ENCODE results near the gene AOC3. TPM values are rescaled to one million over a fixed set of nuclear protein-coding genes. Genes with fewer than 3 reads are reported as not detected.

AOC3 gene
- total and polyA plus RNA-seq, 2 of the 13 experiments (the other 11 are each of a cell fraction or from before 2014, with no cell fraction given): 8.7 to 51.7 TPM

- no peak; the same call in 1 of the 2 replicates for TF ChIP-seq ZNF652 (CRISPR knock-in tag; IDR thresholded peaks at IDR 0.05; ENCODE audit: borderline replicate concordance, low read depth)
- peak; percentile 59; the same call in 1 of the 2 replicates for TF ChIP-seq ZFP41 (CRISPR knock-in tag; IDR thresholded peaks at IDR 0.05; ENCODE audit: borderline replicate concordance)
- peak; percentile 79; the same call in 1 of the 2 replicates for TF ChIP-seq ZNF788 (CRISPR knock-in tag; IDR thresholded peaks at IDR 0.05; ENCODE audit: borderline replicate concordance)
- TF ChIP-seq MYNN (CRISPR knock-in tag; IDR thresholded peaks at IDR 0.05; ENCODE audit: low read depth): no peak
- TF ChIP-seq ZNF703 (CRISPR knock-in tag; IDR thresholded peaks at IDR 0.05; ENCODE audit: borderline replicate concordance): peak; percentile 57; the same call in 1 of the 2 replicates
- no peak for TF ChIP-seq ZNF883 (CRISPR knock-in tag; IDR thresholded peaks at IDR 0.05; ENCODE audit: not compliant biosample characterization)
- TF ChIP-seq ZBTB20 (CRISPR knock-in tag; IDR thresholded peaks at IDR 0.05; ENCODE audit: borderline replicate concordance, low read depth): peak; percentile 84; the same call in 1 of the 2 replicates
- TF ChIP-seq ZNF331 (CRISPR knock-in tag; IDR thresholded peaks at IDR 0.05): peak; percentile 76
- no peak for TF ChIP-seq SMYD3 (CRISPR knock-in tag; IDR thresholded peaks at IDR 0.05)
- peak; percentile 53 for TF ChIP-seq ZBTB33 (CRISPR knock-in tag; IDR thresholded peaks at IDR 0.05)
- no peak for TF ChIP-seq HDAC6 (IDR thresholded peaks at IDR 0.05; ENCODE audit: low read depth, low read length)
- TF ChIP-seq DDIT3 (CRISPR knock-in tag; IDR thresholded peaks at IDR 0.05): no peak
- no peak for TF ChIP-seq ZNF260 (CRISPR knock-in tag; IDR thresholded peaks at IDR 0.05; ENCODE audit: borderline replicate concordance, low read depth)
- TF ChIP-seq ZNF761 (CRISPR knock-in tag; conservative IDR thresholded peaks at IDR 0.05): peak; percentile 86
- peak; percentile 30; the same call in 1 of the 2 replicates for TF ChIP-seq IRF2 (CRISPR knock-in tag; IDR thresholded peaks at IDR 0.05)
- TF ChIP-seq ZNF460 (CRISPR knock-in tag; IDR thresholded peaks at IDR 0.05; ENCODE audit: borderline replicate concordance): peak; percentile 66; the same call in 1 of the 2 replicates
- TF ChIP-seq ZNF609 (CRISPR knock-in tag; IDR thresholded peaks at IDR 0.05; ENCODE audit: borderline replicate concordance): peak; percentile 62; the same call in 1 of the 2 replicates
- TF ChIP-seq FOXJ3 (CRISPR knock-in tag; IDR thresholded peaks at IDR 0.05; ENCODE audit: borderline replicate concordance): peak; percentile 65; the same call in 1 of the 2 replicates
- TF ChIP-seq RAD21 (CRISPR knock-in tag; IDR thresholded peaks at IDR 0.05): peak; percentile 67; the same call in 1 of the 2 replicates
- 0 out of 2 replicates have a peak, but pooled peaks have one; percentile 80 for TF ChIP-seq ZSCAN29 (CRISPR knock-in tag; conservative IDR thresholded peaks at IDR 0.05)
Observed at GRCh38 chr17:42886283-42887176, 35.5 kb downstream of the AOC3 start (continued).

All from HepG2 (cell line).